DMS53 treated with DMSO at 0.1 percent for 48 hours (cell line): ENCODE data around the gene C12orf54.
"Not testable (repeated sequence)": the region's sequence is repeated elsewhere in the genome, so short reads cannot be mapped to it uniquely, and the experiment has no call there.

Experiments used
- DNase-seq: peaks from one replicate; lab custom pipeline; 2025; ENCODE audit not compliant: unreplicated experiment; lab: John Stamatoyannopoulos, UW

The C12orf54 gene

DNA sequence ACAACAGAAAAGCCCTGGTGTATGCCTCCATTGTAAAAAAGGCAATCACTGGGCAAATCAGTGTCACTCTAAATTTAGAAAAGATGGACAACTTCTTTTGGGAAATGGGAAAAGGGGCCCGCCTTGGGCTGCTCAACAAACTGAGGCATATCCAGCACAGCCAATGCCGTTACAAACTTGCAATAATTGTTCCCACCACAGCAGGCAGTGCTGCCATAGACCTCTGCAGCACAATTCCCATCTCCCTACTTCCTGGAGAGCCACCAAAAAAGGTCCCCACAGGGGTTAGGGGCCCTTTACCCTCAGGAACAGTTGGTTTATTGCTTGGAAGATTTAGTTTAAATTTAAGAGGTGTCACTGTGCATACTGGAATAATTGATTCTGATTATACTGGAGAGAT is 26.7 kb downstream of the C12orf54 start:
- no peak for DNase-seq

DNA sequence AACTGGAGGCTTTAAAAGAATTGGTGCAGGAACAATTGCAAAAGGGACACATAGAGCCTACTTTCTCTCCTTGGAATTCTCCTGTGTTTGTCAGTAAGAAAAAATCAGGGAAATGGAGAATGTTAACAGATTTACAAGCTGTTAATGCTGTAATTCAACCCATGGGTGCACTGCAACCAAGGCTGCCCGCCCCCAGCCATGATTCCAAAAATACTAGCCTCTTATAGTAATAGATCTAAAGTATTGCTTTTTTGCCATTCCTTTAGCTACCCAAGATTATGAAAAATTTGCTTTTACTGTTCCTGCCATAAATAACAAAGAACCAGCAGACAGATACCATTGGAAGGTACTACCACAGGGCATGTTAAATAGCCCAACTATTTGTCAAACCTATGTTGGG is 27.8 kb downstream of the C12orf54 start:
- DNase-seq = no peak

DNA sequence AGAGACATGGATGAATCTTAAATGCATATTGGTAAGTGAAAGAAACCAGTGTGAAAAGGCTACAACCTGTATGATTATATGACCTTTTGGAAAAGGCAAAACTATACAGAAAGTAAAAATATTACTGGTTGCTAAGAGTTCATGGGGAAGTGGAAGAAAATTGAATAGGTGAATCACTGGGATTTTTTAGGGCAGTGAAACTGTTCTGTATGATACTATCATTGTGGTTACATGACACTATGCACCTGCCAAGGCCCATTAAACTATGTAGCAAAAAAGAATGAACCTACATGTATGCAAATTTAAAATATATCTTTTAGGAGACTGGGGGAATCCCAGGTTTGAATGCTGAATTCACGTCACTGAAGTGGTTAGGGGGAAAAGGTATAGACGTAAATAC is 30.6 kb downstream of the C12orf54 start:
- DNase-seq = no peak

DNA sequence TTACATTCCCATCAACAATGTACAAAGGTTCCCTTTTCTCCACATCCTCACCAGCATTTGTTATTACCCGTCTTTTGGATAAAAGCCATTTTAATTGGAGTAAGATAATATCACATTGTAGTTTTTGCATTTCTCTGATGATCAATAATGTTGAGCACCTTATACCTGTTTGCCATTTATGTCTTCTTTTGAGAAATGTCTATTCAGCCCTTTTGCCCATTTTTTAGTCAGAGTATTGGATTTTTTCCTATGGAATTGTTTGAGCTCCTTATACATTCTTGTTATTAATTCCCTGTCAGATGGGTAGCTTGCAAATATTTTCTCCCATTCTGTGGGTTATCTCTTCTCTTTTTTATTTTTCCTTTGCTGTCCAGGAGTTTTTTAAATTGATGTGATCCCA is 32.4 kb downstream of the C12orf54 start:
- no peak for DNase-seq

DNA sequence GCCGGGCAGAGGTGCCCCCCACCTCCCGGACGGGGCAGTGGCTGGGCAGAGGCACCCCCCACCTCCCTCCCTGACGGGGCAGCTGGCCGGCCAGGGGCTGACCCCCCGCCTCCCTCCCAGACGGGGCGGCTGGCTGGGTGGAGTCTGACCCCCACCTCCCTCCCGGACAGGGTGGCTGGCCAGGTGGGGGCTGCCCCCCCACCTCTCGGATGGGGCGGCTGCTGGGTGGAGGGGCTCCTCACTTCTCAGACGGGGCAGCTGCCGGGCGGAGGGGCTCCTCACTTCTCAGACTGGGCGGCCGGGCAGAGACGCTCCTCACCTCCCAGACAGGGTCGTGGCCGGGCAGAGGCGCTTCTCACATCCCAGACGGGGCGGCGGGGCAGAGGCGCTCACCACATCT is 38.1 kb downstream of the C12orf54 start:
- not testable (repeated sequence) for DNase-seq

DNA sequence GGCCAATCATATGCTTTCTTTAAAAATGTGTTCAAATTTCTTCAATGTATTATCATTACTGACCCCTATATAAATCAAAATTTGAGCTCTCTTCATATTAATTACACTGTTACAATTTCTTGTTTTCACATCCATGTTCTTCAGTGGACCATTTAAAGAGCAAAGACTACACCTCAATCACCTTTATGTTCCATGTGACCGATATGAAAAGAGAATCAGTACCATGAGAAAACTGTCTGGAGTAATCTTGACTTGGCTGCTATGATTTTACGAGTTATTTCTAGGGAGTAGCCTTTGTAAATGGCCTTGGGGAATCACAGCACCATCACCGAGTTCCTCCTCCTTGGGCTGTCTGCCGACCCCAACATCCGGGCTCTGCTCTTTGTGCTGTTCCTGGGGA is 43.0 kb downstream of the C12orf54 start, which contains the start of gene OR8S1:
Gene OR8S1 (plus strand): TSS at position 301 of the 400 bp plus-strand sequence. CDS start 0 bp downstream, at position 301.
- DNase-seq = no peak

DNA sequence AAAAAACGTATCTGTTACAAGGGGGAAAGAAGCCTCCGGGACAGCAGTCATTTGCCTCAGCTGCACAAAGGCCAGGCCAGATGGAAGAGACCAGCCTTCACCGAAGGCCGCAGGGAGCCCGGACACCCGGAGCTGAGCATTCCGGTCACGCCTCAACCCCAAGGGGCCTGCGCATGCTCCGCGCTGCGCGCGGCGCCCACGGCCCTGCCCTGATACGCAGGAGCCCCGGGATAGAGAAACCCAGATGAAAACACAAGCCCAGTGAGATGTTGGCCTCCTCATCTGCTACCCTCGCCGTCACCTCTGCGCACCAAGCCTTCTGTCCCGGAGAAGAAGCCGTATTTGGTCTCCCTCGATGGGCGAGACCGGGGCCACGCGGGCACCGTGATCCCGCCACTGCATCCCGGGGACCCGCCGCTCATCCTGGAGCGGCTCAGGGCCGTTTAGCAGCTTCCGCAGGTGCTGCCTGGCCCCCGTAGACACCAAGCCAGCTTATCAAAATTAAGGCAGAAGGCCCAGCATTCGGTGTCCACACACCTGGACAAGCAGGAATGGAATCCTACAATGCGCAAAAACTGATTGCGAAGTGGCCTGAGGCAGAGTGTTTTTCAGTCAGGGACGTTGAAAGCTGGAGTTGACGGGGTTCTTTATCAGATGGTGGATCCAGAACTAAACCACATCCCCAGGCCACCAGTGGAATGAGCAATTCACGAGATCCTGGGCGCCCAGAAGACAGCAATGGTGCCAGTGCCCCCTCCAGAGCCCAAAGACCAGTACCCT is 45.8 kb downstream of the C12orf54 start:
- no peak for DNase-seq

DNA sequence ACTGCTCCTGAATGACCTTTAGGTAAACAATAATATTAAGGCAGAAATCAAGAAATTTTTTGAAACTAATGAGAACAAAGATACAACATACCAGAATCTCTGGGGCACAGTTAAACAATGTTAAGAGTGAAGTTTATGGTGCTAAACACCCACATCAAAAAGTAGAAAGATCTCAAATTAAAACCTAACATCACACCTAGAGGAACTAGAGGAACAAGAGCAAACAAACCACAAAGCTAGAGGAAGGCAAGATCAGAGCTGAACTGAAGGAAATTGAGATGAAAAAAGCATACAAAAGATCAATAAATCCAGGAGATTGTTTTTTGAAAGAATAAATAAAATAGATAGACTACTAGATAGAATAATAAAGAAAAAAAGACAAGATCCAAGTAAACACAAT is 50.3 kb downstream of the C12orf54 start:
- no peak for DNase-seq

DNA sequence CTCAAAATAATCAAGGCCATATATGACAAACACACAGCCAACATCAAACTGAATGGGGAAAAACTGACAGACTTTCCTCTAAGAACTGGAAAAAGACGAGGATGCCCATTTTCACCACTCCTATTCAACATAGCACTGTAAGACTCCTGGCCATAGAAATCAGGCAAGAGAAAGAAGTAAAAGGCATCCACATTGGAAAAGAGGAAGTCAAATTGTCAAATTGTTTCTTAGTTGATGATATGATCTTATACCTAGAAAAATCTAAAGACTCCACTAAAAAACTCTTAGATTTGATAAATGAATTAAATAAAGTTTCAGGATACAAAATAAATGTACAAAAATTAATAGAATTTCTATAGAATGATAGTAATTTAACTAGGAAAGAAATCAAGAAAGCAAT is 54.3 kb downstream of the C12orf54 start:
- DNase-seq = no peak

DNA sequence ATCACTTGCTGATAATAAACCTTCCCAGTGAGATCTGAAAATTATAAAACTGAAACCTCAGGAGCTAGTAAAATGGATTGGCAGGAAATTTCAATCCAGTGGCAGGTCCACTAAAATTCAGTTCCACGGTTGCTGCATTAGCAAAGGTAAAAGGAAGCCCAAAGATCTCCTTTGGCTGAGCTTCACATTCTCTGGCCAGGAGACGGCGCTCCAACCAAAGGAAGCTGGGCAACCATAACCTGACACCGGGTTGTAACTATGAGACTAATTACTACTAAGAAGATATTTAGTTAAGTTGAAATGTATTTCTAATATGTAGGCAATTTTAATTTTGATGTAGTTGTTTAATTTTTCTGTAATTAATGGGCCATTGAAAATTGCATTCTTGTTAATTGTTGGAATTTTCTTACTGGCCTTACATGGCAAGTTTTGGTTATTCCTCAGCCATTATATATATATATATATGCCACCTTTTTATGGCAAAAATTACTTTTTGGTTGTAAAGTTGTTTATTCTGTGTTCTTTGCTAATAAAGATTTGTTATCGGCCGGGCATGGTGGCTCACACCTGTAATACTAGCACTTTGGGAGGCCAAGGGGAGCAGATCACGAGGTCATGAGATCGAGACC is 60.1 kb downstream of the C12orf54 start:
- peak; percentile 80 for DNase-seq

DNA sequence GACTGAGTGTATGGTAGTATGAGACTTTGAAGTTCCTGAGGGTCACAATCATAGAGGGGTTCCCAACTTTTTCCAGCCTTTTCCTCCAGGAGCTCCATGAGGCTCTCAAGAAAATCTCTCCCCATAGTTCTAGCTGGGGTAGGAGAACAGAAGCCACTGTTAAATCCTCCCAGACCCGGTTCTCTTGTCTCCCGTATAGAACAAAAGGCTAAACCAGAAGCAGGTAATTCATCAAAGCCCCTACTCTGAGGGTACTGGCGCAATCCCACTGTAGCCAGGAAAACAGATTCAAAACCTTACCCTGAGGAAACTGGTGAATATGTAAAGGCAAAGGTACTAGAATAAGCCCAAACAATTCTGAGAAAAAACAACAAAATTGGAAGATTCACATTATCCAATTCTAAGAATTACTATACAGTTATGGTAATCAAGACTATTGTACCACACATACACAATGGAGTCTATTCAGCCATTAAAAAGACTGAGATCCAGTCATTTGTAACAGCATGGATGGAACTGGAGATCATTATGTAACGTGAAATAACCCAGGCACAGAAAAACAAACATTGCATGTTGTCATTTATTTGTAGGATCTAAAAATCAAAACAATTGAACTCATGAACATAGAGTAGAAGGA is 63.7 kb downstream of the C12orf54 start:
- no peak for DNase-seq
